GM19395 (cell line): ENCODE measurements around the gene RPP30.
A peak's percentile ranks its signal among the peaks of the same experiment; 100 is the strongest.
"Not testable (repeated sequence)": the region's sequence is repeated elsewhere in the genome, so short reads cannot be mapped to it uniquely, and the experiment has no call there.

Source experiments
- ATAC-seq: cut with Tn5 transposase; IDR thresholded peaks from one replicate; pipeline ENCODE4 v1.9.1; 2021; ENCODE audit warnings: mild to moderate bottlenecking, moderate library complexity; ENCODE audit not compliant: unreplicated experiment

The RPP30 gene

GRCh38 chr10:90866050-90866598 lies 5.7 kb upstream of the RPP30 start:
- no peak for ATAC-seq

GRCh38 chr10:90871279-90871765 lies 452 bp upstream of the RPP30 start:
- peak; percentile 66 for ATAC-seq

DNA sequence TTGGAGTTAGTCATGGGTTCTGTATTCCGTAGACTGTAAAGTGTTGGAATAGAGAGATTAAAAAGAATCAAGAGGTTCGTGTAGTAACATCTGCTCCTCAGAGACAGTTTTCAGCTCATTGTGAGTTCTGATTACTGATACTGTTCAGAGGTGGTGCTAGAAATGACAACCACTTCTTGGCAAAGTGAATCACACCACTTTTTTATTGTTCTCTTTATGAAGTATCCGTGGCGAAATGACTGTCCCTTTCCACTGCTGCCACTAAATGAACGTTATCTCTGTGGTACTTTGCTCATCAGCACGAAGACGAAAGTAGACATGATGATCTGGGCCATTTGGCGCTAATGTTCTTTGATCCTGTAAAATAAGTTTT lies 860 bp downstream of the RPP30 start:
- ATAC-seq: peak; percentile 1

DNA sequence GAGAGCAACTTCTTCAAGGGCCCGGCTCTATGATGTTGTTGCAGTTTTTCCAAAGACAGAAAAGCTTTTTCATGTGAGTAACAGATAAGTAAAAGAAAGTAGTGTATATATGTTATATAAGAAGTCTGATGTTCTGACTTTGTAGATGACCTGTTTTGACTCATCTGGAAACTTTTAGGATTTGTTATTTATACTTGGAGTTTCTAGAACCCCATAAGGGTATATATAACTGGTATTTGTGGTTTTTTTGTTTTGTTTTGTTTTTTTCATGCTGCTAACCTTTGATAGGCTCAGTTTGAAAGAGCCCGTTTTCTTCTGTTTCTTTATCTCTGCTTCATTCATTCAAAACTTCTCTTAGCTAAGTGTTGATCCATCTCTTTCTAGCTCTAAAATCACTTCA lies 7.3 kb downstream of the RPP30 start:
- ATAC-seq: no peak

- ATAC-seq: not testable (repeated sequence)
Observed at GRCh38 chr10:90880059-90880719, 8.4 kb downstream of the RPP30 start.

- ATAC-seq: no peak
Observed at GRCh38 chr10:90884431-90884830, 12.7 kb downstream of the RPP30 start.

DNA sequence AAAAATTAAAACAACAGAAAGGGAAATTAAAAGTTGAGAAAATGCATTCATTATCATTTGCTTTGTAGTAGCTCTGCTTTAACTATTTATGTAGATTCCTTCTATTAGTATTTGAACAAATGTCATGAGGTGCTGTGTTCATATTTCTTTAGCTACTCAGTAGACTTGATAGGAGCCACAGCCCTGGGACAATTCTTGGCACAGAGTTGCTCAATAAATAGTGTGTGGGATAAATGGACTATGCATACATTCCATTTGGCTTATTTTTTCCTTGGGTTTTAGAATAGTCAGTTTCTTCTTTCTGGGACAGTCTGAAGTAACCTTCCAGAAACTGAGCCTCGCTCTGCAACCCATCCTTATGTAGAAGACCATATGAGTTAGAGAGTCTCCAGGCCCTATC lies 13.4 kb downstream of the RPP30 start:
- no peak for ATAC-seq

DNA sequence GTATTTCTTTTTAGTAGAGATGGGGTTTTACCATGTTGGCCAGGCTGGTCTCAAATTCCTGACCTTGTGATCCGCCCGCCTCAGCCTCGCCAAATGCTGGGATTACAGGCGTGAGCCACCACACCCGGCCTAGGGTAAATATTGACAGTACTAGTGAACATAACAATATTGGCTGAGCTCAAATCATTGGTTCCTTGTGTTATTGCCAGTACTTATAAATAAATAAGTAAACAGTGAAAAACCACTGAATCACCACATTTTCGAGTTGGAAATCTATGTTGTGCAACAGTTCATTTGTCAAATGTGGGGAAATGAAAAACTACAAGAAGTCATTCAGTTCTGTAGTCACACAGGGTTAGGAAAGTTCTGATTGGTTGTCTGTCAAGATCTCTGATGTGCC lies 15.8 kb downstream of the RPP30 start:
- ATAC-seq: no peak

DNA sequence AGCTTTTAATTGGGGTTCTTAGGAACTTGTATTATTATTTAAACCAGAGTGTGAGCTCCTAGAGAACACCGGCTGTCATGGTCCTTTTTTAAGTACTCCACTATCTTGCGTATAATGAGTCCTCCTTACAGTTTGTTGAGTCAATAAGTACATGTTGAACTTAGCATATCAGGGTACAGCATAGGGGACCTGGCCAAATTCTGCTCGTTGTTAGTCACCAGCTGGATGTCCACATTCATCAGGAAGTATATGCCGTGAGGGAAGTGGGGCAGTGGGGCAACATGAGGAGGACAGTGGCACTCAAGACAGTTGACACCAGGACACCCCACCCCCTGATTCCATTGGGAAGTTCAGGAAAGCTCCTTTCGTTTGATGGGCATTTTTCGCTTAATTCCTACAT lies 16.6 kb downstream of the RPP30 start:
- ATAC-seq: no peak

DNA sequence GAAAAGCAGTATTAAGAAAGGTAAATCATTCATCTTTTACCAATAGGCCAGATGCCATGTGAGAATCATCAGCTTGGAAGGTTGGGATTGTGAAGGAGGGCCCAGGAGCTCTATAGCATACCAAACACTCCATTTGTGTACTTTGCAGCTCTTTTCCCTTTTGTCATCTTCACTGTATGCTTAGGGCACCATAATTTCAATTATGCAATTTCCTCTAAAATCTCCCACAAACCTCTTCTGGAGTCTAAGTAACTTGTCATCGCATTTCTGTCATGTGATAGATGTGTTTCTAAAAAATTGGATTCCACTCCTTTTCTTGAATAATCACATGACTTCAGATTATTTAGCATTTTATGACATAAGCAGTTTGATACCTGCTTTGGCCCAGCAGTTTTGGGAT lies 17.9 kb downstream of the RPP30 start:
- no peak for ATAC-seq

- no peak for ATAC-seq
Observed at GRCh38 chr10:90890347-90890746, 18.6 kb downstream of the RPP30 start.

GRCh38 chr10:90893190-90893589 lies 21.4 kb downstream of the RPP30 start:
- no peak for ATAC-seq

GRCh38 chr10:90896916-90897315 lies 25.1 kb downstream of the RPP30 start:
- not testable (repeated sequence) for ATAC-seq

GRCh38 chr10:90905925-90906324 lies 34.2 kb downstream of the RPP30 start:
- no peak for ATAC-seq

DNA sequence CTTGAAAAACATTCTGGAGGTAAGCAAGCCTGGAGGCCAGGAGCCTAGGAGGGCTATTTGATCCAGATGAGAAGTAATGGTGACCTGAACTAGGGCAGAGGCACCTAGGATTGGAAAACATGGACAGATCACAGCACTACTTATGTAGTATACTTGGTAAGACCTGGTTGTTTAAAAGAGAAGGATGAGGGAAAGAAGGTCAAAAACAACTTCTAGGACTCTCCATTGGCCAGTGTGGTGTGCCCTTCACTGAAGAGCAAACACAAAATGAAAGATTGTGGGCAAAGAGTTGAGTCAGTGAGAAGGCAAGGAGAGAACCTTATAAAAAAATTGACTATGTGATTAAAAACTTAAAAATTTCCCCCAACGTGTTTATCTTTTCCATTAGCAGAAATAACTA lies 34.8 kb downstream of the RPP30 start:
- no peak for ATAC-seq

DNA sequence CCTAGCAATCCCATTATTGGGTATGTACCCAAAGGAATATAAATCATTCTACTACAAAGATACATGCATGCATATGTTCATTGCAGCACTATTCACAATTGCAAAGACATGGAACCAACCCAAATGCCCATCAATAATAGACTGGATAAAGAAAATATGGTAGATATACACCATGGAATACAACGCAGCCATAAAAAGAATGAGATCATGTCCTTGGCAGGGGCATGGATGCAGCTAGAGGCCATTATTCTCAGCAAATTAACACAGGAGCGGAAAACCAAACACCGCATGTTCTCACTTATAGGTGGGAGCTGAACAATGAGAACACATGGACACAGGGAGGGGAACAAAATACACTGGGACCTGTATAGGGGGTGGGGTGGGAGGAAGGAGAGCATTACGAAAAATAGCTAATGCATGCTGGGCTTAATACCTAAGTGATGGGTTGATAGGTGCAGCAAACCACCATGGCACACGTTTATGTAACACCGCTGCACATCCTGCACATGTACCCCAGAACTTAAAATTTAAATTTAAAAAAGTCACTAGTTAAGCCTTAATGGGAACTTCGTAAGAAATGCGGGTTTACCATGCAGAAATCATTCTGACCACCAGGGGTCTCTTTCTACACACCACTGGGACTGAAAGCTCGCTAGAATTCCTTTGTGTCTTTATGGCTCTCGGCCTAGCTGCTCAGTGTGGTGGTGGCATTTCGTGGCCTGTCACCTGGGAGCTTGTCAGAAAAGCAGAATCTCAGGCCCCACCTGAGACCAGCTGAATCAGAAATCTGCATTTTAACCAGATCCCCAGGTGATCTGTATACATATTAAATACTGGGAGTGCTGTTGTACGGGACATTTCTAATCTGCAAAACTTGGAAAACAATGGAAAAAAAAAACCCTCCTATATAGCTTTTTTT lies 39.6 kb downstream of the RPP30 start:
- peak; percentile 84 for ATAC-seq

DNA sequence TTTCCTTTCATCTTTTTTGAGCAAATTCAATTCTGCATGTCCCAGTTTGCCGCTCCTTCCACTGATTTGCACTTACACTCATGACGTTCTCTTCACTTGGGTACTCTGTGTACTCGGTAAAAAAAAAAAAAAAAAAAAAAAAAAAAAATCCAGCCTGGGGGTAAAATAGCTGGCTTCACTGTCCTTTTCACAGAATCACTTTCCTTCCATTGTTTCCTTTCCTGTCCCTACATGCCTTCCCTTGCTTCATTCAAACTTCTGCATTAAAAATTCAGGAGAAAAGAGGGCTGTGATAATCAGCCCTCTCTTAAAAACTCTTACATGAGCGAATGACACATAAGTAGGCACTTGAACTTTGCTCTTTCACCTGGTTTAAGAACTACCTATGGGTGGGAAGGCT lies 40.4 kb downstream of the RPP30 start:
- ATAC-seq: no peak

DNA sequence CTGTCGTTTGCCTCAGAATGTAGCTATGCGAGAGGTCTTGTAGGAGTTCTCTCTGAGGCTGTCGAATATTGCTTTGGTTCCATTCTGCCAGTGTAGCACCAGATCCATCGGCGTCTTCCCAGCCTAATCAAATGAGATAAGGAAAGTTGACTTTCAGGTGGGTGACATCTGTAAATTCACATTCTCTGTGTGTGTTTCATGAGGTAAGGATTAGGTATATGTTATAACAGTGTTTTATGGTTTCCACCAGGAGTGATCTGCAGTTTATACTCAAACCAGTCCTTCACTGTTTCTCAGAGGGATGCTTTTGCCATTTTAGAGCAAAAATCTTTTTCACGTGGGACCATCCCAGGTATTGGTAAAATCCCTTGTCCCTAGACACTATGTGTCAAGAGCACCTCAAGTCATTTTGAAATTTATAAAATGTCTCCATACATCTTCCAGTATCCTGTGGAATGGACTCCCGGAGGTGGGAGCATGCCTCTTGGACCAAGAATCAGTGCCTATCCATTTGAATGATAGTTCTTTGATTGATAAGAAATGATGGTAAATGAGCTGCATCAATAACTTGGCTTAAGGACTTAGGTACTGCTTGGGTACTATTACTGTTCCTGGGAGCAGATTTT lies 41.2 kb downstream of the RPP30 start:
- no peak for ATAC-seq

DNA sequence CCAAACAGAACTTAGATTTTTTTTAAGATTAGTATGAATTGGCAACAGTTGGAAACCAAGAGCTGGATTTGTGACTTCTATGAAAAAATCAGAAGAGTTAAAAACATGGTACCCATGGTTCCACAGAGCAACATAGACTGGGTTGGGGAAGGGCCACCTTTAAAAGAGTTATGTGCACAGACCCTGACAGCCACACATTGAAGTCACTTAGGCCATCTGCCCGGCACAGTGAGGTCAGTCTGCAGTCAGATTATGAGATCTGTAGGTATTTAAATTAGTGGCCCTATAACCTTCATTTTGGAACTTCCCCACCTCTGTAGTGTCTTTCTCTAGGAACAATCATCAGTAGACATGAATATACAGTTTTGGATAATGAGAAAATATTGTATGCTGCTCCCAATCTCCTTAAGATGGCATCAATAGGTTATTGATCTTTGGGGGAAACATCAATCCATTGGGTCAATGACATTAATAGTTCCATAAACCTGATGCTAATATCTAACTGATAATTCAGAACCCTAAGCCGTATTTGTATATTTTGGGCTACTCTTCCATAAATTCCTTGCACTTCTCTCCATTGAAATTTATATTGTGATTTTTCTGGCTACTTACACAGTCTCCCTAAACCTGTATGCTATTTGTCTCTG lies 42.1 kb downstream of the RPP30 start:
- no peak for ATAC-seq

- ATAC-seq: no peak
Observed at GRCh38 chr10:90914992-90915765, 43.4 kb downstream of the RPP30 start.
